PC-9 (cell line): ENCODE measurements around the gene TPD52L3.

ENCODE experiments used
- CTCF ChIP-seq: fragments of 200-600 bp; sonication (generic); conservative IDR thresholded peaks from 2 replicates; pipeline ENCODE4 v1.6.1; 2017; ENCODE audit warnings: mixed run types, antibody characterized with exemption, mild to moderate bottlenecking, moderate library complexity
- EZH2 ChIP-seq: fragments of 200-600 bp; sonication (generic); IDR thresholded peaks from 2 replicates; pipeline ENCODE4 v1.8.0; 2017; ENCODE audit warnings: antibody characterized with exemption, low read depth

DNA sequence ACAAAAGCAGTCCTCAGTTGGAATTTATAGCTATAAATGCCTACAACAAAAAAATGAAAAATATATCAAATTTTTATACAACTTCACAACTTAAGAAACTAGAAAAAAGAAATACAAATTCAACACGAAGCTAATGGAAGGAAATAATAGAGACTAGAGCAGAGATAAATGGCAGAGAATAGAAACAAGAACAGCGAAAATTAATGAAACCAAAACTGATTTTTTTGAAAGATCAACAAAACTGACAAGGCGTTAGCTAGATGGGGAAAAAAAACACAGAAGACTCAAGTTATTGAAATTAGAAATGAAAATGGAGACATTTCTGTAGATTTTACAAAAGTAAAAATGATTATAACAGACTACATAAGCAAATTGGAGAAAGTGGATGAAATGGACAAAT, 20.6 kb downstream of the TPD52L3 start:
- TF ChIP-seq CTCF (no peak), EZH2 (no peak)
